DMS79 treated with DMSO at 0.1 percent for 48 hours (cell line): ENCODE data around the gene OR1F1.
"Not testable (repeated sequence)": the region's sequence is repeated elsewhere in the genome, so short reads cannot be mapped to it uniquely, and the experiment has no call there.

Experiments
- DNase-seq: peaks from one replicate; lab custom pipeline; 2025; lab: John Stamatoyannopoulos, UW

Gene OR1F1

GRCh38 chr16:3173892-3174617, 13.9 kb upstream of the OR1F1 start:
- peak; percentile 16 for DNase-seq

GRCh38 chr16:3174618-3175148, 13.3 kb upstream of the OR1F1 start:
- no peak for DNase-seq

- DNase-seq, result no peak
These were observed 12.6 kb upstream of the OR1F1 start for GRCh38 chr16:3175157-3176093.

GRCh38 chr16:3179651-3180050, 8.4 kb upstream of the OR1F1 start:
- DNase-seq, result no peak

DNA sequence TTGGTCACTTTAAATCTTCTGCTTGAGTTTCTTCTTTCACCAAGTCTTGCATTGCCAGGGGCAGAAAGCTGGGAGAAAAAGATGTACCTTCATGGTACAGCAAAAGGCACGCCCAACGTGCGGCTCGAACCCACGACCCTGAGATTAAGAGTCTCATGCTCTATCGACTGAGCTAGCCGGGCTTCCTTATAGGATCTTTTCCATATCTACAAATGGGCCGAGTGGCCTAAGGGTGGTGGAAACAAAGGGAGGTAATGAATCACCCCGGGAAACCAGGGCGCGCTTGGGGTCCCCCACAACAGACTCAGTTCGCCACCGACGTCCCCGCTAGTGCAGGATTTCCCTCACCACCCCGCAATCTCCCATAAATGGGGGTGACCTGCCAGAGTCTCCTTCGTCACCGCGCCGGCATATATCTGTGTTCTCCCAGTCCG, 7.5 kb upstream of the OR1F1 start:
- DNase-seq, result no peak

- not testable (repeated sequence) for DNase-seq
These were observed 5.8 kb upstream of the OR1F1 start for GRCh38 chr16:3182293-3182607.

GRCh38 chr16:3182608-3183444, 5.2 kb upstream of the OR1F1 start:
- no peak for DNase-seq

DNA sequence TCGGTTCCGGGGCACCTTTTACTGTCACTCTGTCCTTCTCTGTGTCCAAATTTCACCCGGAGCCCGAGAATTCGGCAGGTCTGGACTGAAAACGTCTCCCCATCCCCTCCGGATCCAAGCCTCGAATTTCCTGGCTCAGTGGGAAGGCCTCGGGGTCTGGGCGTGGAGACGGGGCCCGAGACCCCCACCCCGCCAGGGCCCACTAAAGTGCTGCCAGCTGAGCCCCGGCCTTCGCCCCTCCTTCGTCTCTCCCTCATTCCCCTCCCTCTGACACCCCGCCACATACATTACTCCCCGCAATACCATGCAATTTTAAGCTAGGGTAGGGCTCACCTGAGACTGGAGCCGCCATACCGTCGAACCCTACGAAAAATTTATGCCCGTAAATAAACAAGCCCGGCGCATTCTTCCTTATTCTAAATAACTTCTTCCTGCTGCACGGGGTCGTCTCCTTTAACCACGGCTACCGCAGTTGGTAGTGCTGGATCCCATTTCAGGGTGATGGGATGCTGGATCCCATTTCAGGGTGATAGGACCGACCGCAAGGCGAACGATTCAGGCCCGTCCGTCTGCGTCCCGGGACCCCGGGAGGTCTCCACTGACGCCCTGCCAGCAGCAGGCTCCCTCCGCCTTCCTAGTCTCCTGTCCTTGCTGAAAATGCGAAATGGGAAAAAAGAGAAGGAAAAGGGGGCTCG, 4.4 kb upstream of the OR1F1 start:
- peak; percentile 25 for DNase-seq

- DNase-seq, result no peak
These were observed 886 bp upstream of the OR1F1 start for GRCh38 chr16:3186946-3187690.

DNA sequence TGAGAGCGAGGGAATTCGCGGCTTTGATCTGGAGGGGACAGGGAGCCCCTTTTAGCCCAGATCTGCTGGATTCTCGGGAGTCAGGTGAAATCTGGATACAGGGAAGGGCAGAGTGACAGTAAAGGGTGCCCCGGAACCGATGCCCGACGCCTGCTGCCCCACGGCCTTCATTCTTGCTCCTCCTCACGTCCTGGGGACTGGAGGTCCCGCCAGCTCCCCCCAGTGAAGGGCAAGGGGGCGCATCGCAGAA, 596 bp downstream of the OR1F1 start:
- no peak for DNase-seq

- DNase-seq, result peak; percentile 62
These were observed 1.2 kb downstream of the OR1F1 start for GRCh38 chr16:3188925-3189825.

- DNase-seq, result no peak
These were observed 1.9 kb downstream of the OR1F1 start for GRCh38 chr16:3189869-3190268.

DNA sequence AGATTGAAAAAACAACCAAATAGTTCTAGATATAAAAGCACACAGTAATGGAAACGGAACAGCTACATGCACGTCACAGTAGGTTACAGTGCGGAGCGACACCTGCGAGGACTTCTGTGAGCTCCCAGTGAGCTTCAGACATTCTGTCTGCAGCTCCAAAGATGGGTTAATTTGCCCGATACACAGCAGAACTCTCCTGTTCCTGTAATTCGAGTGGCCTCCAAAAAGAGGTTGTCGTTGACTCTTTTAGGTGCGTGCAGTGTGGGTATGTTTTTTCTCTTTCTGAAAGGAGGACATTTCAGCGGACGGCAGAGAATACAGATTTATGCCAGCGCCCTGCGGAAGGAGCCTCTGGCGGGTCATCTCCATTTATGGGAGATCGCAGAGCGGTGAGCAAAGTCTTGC, 2.9 kb downstream of the OR1F1 start:
- no peak for DNase-seq

DNA sequence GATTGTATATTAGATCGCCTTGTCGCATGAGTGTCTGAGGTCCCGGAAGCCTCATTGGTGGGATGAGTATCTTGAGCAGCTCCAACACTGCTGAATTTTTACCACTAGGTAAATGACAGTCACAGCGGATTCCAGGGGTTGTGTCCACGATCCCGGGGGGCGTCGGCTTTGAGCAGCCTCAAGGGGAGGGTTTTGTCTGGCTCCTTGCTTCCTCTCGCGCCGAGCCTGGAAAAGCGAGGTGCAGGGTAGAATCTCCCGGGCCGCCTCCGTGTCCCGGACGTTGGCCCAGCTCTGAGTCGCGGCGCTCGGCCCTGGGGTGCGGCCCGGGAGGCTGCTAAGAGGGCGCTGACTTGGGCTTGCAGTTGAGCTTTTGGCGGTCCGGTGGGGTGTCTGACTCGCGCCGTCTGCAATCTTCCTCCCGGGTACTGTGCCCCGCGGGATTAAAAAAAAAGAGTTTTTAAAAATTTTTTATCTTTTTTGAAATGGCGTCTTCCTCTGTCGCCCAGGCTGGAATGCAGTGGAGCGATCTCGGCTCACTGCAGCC, 4.5 kb downstream of the OR1F1 start:
- no peak for DNase-seq

GRCh38 chr16:3193221-3194212, 5.5 kb downstream of the OR1F1 start:
- DNase-seq, result no peak

DNA sequence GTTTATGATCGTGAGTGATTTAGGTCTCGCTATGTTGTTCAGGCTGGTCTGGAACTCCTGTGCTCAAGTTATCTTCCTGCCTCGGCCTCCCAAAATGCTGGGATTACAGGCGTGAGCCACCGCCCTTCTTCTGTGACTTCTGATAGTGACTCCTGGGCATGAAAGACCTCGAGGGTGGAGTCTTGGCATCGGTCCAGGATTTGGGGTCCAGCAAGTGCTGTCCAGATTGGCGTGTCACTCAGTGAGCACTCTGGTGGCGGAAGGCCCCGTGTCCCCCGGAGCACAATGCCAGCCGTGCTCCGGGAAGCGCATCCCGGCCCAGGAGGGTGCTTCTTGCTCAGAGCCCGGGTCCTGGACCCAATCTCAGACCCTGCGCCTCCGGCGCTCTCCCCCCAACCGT, 6.8 kb downstream of the OR1F1 start:
- DNase-seq, result no peak

DNA sequence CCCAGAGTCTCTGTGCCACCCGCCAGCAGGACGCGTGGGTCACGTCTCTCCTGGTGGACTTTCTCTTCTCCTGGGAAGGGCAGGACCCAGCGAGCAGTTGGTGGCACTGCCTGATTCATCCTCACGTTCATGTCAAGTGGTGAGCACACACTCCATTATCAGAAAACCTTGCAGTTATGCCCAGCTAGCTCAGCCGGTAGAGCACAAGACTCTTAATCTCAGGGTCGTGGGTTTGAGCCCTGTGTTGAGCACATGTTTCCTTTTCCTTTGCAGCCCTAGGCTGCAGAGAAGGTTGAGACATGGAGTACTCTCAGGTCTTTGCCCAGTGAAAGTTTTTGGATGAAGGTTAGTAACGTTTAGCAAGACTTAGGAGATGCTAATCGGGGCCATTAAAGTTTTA, 8.0 kb downstream of the OR1F1 start:
- no peak for DNase-seq

GRCh38 chr16:3197694-3198333, 9.8 kb downstream of the OR1F1 start:
- not testable (repeated sequence) for DNase-seq
